GM12878 (cell line): Measurements from ENCODE around the gene INTS6L.

ENCODE experiments used
- BCL3 ChIP-seq: IDR thresholded peaks from 2 replicates; pipeline ENCODE4 v1.6.1; 2011; ENCODE audit warnings: borderline replicate concordance, low read depth, mild to moderate bottlenecking, moderate library complexity, low read length; ENCODE audit not compliant: insufficient read depth, poor library complexity, severe bottlenecking
- EZH2 ChIP-seq: IDR thresholded peaks from 2 replicates; pipeline ENCODE4 v1.6.1; 2012; ENCODE audit warnings: low read depth, mild to moderate bottlenecking, control low read depth, inconsistent platforms, low read length, borderline replicate concordance; ENCODE audit not compliant: control insufficient read depth
- SIN3A ChIP-seq: IDR thresholded peaks from 2 replicates; pipeline ENCODE4 v1.6.1; 2012; ENCODE audit warnings: low read depth, low read length, improper control_type of control experiment
- SP1 ChIP-seq: IDR thresholded peaks from one replicate; pipeline ENCODE4 v1.6.1; 2011; ENCODE audit warnings: low read depth, low read length

DNA sequence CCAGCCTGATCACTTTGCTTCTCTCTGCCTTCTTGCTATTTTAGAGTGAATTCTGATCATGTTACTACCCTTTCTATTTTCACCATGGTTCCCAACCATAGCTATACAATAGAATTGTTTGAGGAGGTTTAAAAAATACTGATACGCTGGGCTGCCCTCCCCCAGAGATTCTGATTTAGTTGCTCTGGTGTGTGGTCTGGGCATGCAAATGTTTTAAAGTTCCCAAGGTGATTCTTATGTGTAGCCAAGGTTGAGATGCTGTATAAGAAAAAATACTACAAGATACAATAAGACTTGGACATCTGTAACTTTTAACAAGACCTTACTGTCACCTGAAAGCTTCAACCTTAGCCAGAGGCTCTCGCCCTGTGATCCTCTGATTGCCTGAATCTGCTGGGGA is 22.2 kb upstream of the INTS6L start:
- TF ChIP-seq BCL3 (no peak), EZH2 (no peak), SP1 (no peak), SIN3A (no peak)
